ENCODE data around the gene RBM4B. TPM values are rescaled to one million over a fixed set of nuclear protein-coding genes. Genes with fewer than 3 reads are reported as not detected.

RBM4B gene
- total and polyA plus RNA-seq, 2 donors from 2014 or later, result 18.2 to 20.8 TPM

DNA sequence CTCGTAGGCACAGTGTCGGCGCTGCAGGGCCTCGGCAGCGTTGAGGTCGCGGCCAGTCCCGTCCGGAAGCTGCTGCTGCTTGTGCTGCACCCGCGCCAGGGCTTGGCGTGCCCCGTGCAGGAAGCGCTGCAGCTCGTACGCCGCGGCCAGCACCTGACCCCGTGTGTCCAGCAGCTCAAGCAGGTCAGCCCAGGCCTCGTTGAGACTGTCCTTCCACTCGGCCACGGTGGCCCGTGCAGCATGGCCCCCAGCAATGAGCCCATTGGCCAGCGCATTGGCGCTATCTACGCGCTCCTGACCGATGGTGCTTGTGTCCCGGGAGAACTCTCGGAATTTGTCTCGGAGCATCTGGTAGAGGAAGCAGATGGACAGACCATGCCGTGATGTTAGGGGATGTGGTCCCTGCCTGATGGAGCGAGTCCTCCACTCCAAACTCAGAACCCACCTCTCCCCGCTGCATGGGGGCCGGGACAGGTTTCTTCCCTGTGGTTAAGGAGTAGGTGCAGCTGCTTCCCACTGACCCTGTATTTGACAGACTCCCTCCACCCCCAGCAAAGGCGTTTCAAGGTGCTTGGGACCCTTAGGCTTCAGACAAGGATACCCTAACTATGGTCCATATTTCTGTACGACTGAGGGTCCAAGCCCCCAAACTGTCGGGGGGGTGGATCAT is 13.8 kb upstream of the RBM4B start:
- Histone ChIP-seq H3K27ac (ENCODE audit: low read depth in 2 of 2, low read length in 2 of 2) (no peak overlapping the region), H3K4me1 (ENCODE audit: control insufficient read depth in 2 of 3, insufficient read depth in 2 of 3, low read depth in 1 of 3, low read length in 3 of 3) (no peaks in the 10 kb centered on the region), H3K27me3 (ENCODE audit: control insufficient read depth, insufficient read depth, low read length) (no peaks in the 10 kb centered on the region), H3K9ac (ENCODE audit: low read length in 3 of 3) (no peak overlapping the region), H3K4me3 (ENCODE audit: low read length in 3 of 3) (no peak overlapping the region), H3K9me3 (ENCODE audit: control insufficient read depth in 2 of 3, insufficient read depth in 1 of 3, low read length in 3 of 3) (no peaks in the 10 kb centered on the region), H3K36me3 (ENCODE audit: control insufficient read depth in 2 of 3, insufficient read depth in 3 of 3, low read length in 3 of 3) (peaks cover 0 to 7% (median 4%) of the 10 kb centered on the region in 3 donors)
- intact Hi-C loops (cut with DNase I), result loop anchor here (5.0 kb wide), 1 partner anchor 141 kb away; no protein-coding TSS in a partner anchor
- no peak for FAIRE-seq
- no peak for DNase-seq
- TF ChIP-seq CTCF (IDR thresholded peaks at IDR 0.05; ENCODE audit: borderline replicate concordance, extremely low read depth, insufficient read depth), result no peak

DNA sequence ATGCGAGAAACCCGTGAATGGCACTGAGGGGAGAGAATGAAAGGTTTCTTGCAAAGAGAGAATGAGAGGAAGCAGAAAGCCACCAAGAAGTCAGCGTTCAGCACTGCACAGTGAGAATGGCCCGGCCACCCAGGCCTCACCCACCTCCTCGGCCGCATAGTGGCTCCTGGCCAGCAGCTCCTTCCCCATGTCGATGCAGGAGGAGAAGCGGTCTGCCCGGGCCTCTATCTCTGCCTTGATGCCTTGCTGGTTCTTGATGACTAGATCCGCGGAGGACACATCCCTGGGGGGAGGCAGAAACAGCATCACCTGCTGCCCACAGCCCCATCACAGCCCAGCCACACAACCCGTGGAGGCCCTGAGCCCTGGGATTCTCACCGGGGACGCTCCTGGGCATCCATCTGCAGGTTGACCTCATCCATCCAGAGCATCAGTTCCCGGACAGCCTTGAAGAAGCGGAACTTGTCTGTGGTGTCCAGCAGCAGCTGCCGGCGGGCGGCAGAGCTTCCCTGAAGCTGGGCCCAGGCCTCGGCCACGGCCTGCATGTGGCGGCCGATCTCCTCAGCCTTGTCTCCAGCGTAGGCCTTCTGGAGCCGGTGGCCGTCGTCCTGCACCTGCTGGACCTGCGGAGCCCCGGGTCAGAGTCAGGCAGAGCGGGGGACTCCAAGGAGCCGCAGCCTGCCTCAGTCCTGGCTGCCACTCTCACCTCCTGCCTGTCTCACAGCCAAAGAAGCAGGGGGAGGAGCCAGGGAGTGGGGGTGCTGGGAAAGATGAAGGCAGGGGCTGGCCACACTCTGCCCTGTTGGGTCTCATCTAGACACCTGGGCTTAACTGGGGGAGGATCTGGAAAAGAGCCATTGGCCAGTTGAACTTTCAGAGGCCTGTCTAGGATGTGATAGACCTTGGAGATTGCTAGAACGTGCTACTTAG is 12.2 kb upstream of the RBM4B start:
- no peak overlapping the region for H3K27ac ChIP-seq (ENCODE audit: low read depth in 2 of 2, low read length in 2 of 2)
- no peaks in the 10 kb centered on the region for H3K27me3 ChIP-seq (ENCODE audit: control insufficient read depth, insufficient read depth, low read length)
- peaks cover 0 to 7% (median 4%) of the 10 kb centered on the region in 3 donors for H3K36me3 ChIP-seq (ENCODE audit: control insufficient read depth in 2 of 3, insufficient read depth in 3 of 3, low read length in 3 of 3)
- DNase-seq (no peak), FAIRE-seq (no peak)
- H3K4me3 ChIP-seq (ENCODE audit: low read length in 3 of 3), result no peak overlapping the region
- no peaks in the 10 kb centered on the region for H3K9me3 ChIP-seq (ENCODE audit: control insufficient read depth in 2 of 3, insufficient read depth in 1 of 3, low read length in 3 of 3)
- intact Hi-C loops (cut with DNase I), result loop anchor here (5.0 to 10.0 kb wide), 2 partner anchors 142 to 285 kb away; no protein-coding TSS in a partner anchor
- no peak overlapping the region for H3K9ac ChIP-seq (ENCODE audit: low read length in 3 of 3)
- TF ChIP-seq CTCF (IDR thresholded peaks at IDR 0.05; ENCODE audit: borderline replicate concordance, extremely low read depth, insufficient read depth), result no peak
- no peaks in the 10 kb centered on the region for H3K4me1 ChIP-seq (ENCODE audit: control insufficient read depth in 2 of 3, insufficient read depth in 2 of 3, low read depth in 1 of 3, low read length in 3 of 3)

GRCh38 chr11:66688561-66689534 is 11.2 kb upstream of the RBM4B start:
- H3K27me3 ChIP-seq (ENCODE audit: control insufficient read depth, insufficient read depth, low read length), result no peaks in the 10 kb centered on the region
- DNase-seq, result no peak
- peaks cover 0 to 7% (median 4%) of the 10 kb centered on the region in 3 donors for H3K36me3 ChIP-seq (ENCODE audit: control insufficient read depth in 2 of 3, insufficient read depth in 3 of 3, low read length in 3 of 3)
- H3K4me3 ChIP-seq (ENCODE audit: low read length in 3 of 3), result no peak overlapping the region
- no peak overlapping the region for H3K9ac ChIP-seq (ENCODE audit: low read length in 3 of 3)
- no peak for FAIRE-seq
- no peaks in the 10 kb centered on the region for H3K9me3 ChIP-seq (ENCODE audit: control insufficient read depth in 2 of 3, insufficient read depth in 1 of 3, low read length in 3 of 3)
- no peaks in the 10 kb centered on the region for H3K4me1 ChIP-seq (ENCODE audit: control insufficient read depth in 2 of 3, insufficient read depth in 2 of 3, low read depth in 1 of 3, low read length in 3 of 3)
- TF ChIP-seq CTCF (IDR thresholded peaks at IDR 0.05; ENCODE audit: borderline replicate concordance, extremely low read depth, insufficient read depth), result no peak
- intact Hi-C loops (cut with DNase I), result loop anchor here (10.0 kb wide), 1 partner anchor 284 kb away; no protein-coding TSS in a partner anchor
- no peak overlapping the region for H3K27ac ChIP-seq (ENCODE audit: low read depth in 2 of 2, low read length in 2 of 2)

Measured in kidney (tissue), 14 donors.